Loucy (cell line): ENCODE results near the gene CUL2.

Source experiments
- H2AFZ ChIP-seq: fragments of 200-600 bp; sonication (generic); 2 replicates; pipeline ENCODE4 v1.6.0; 2016; ENCODE audit warnings: antibody characterized with exemption, mild to moderate bottlenecking, low read length, moderate library complexity
- H3F3A ChIP-seq: fragments of 200-600 bp; 2 replicates; pipeline ENCODE4 v1.6.0; 2016; ENCODE audit warnings: antibody characterized with exemption, low read depth, mild to moderate bottlenecking
- H3K27me3 ChIP-seq: fragments of 200-600 bp; sonication (generic); 2 replicates; pipeline ENCODE4 v1.6.1; 2014; ENCODE audit warnings: low read length, mild to moderate bottlenecking; ENCODE audit not compliant: insufficient read depth, poor library complexity, severe bottlenecking
- H3K36me3 ChIP-seq: fragments of 200-600 bp; sonication (generic); 2 replicates; pipeline ENCODE4 v1.6.1; 2016; ENCODE audit warnings: low read length; ENCODE audit not compliant: insufficient read depth
- H3K4me1 ChIP-seq: fragments of 200-600 bp; sonication (generic); 2 replicates; pipeline ENCODE4 v1.5.1; 2014; ENCODE audit warnings: low read length, mild to moderate bottlenecking; ENCODE audit not compliant: insufficient read depth, poor library complexity, severe bottlenecking
- H3K4me2 ChIP-seq: fragments of 200-600 bp; sonication (generic); 2 replicates; pipeline ENCODE4 v1.6.0; 2014; ENCODE audit warnings: antibody characterized with exemption, low read length, low read depth, mild to moderate bottlenecking; ENCODE audit not compliant: poor library complexity, severe bottlenecking
- H3K4me3 ChIP-seq: fragments of 200-600 bp; sonication (generic); 2 replicates; pipeline ENCODE4 v1.5.1; 2014; ENCODE audit warnings: low read length, mild to moderate bottlenecking, mixed read lengths; ENCODE audit not compliant: poor library complexity, severe bottlenecking
- H3K79me2 ChIP-seq: fragments of 200-600 bp; sonication (generic); 2 replicates; pipeline ENCODE4 v1.6.1; 2014; ENCODE audit warnings: low read length; ENCODE audit not compliant: insufficient read depth
- H3K9ac ChIP-seq: fragments of 200-600 bp; sonication (generic); 2 replicates; pipeline ENCODE4 v1.6.0; 2014; ENCODE audit warnings: mild to moderate bottlenecking, low read depth, low read length, moderate library complexity; ENCODE audit not compliant: poor library complexity, severe bottlenecking
- H3K9me2 ChIP-seq: fragments of 200-600 bp; sonication (generic); replicated peaks from 2 replicates; pipeline ENCODE4 v1.6.1; 2016; ENCODE audit warnings: low read depth, low read length, mixed read lengths
- H3K9me3 ChIP-seq: fragments of 200-600 bp; sonication (generic); 2 replicates; pipeline ENCODE4 v1.6.1; 2014; ENCODE audit warnings: mild to moderate bottlenecking, antibody characterized with exemption, low read length, low read depth; ENCODE audit not compliant: insufficient read depth
- H4K20me1 ChIP-seq: fragments of 200-600 bp; sonication (generic); 2 replicates; pipeline ENCODE4 v1.6.0; 2014; ENCODE audit warnings: antibody characterized with exemption, low read length, mild to moderate bottlenecking; ENCODE audit not compliant: insufficient read depth, poor library complexity, severe bottlenecking
- CTCF ChIP-seq: fragments of 200-600 bp; sonication (generic); conservative IDR thresholded peaks from 2 replicates; pipeline ENCODE4 v1.5.1; 2014; ENCODE audit warnings: mild to moderate bottlenecking, antibody characterized with exemption, low read length
- EZH2phosphoT487 ChIP-seq: fragments of 200-600 bp; IDR thresholded peaks from 2 replicates; pipeline ENCODE4 v1.6.1; 2018; ENCODE audit warnings: antibody characterized with exemption, mild to moderate bottlenecking, moderate library complexity, borderline replicate concordance

The CUL2 gene

GRCh38 chr10:35006836-35007235 is 83.3 kb downstream of the CUL2 start:
- H3F3A ChIP-seq = no peaks in the 10 kb centered on the region
- no peaks in the 10 kb centered on the region for H3K9me3 ChIP-seq
- TF ChIP-seq EZH2phosphoT487 = no peak
- no peak for TF ChIP-seq CTCF
- H3K4me3 ChIP-seq = no peak overlapping the region
- H3K27me3 ChIP-seq = no peaks in the 10 kb centered on the region
- H4K20me1 ChIP-seq = no peaks in the 10 kb centered on the region
- H3K4me1 ChIP-seq = no peaks in the 10 kb centered on the region
- H3K4me2 ChIP-seq = no peak overlapping the region
- H2AFZ ChIP-seq = no peak overlapping the region
- no peaks in the 10 kb centered on the region for H3K79me2 ChIP-seq
- no peak overlapping the region for H3K9ac ChIP-seq
- peaks cover 28% of the 10 kb centered on the region; the same call in 1 of the 2 replicates for H3K36me3 ChIP-seq
- no peaks in the 10 kb centered on the region for H3K9me2 ChIP-seq

GRCh38 chr10:35005868-35006267 is 84.3 kb downstream of the CUL2 start:
- Histone ChIP-seq H3K79me2 (no peaks in the 10 kb centered on the region), H3K36me3 (peaks cover 23% of the 10 kb centered on the region; the same call in 1 of the 2 replicates), H3F3A (no peaks in the 10 kb centered on the region), H3K4me1 (no peaks in the 10 kb centered on the region), H3K4me2 (no peak overlapping the region), H3K9ac (no peak overlapping the region), H3K4me3 (no peak overlapping the region), H3K9me3 (no peaks in the 10 kb centered on the region), H3K9me2 (no peaks in the 10 kb centered on the region), H3K27me3 (no peaks in the 10 kb centered on the region), H4K20me1 (no peaks in the 10 kb centered on the region), H2AFZ (no peak overlapping the region)
- no peak for TF ChIP-seq EZH2phosphoT487
- TF ChIP-seq CTCF = no peak

- H3K36me3 ChIP-seq = peaks cover 12% of the 10 kb centered on the region; the same call in 1 of the 2 replicates
- no peaks in the 10 kb centered on the region for H3K9me3 ChIP-seq
- H3K4me3 ChIP-seq = no peak overlapping the region
- no peak overlapping the region for H3K4me2 ChIP-seq
- H3F3A ChIP-seq = no peaks in the 10 kb centered on the region
- H3K9me2 ChIP-seq = no peaks in the 10 kb centered on the region
- H4K20me1 ChIP-seq = no peaks in the 10 kb centered on the region
- no peak overlapping the region for H2AFZ ChIP-seq
- H3K4me1 ChIP-seq = no peaks in the 10 kb centered on the region
- no peaks in the 10 kb centered on the region for H3K27me3 ChIP-seq
- no peak overlapping the region for H3K9ac ChIP-seq
- no peaks in the 10 kb centered on the region for H3K79me2 ChIP-seq
- TF ChIP-seq CTCF (no peak), EZH2phosphoT487 (no peak)
These were observed 85.5 kb downstream of the CUL2 start for GRCh38 chr10:35004651-35005050.
